Activated naive CD8-positive, alpha-beta T cell treated with anti-CD3 and anti-CD28 coated beads, Interleukin-2, amount 50 U/mL, for 24 hours (primary cell): ENCODE measurements around the gene ACAP3.

Experiments
- ATAC-seq: fragments of 150-1000 bp; cut with Tn5 transposase; one replicate; pipeline ENCODE4 v1.10.0; 2021
- DNase-seq: peaks from one replicate; pipeline ENCODE4 v3.0.0; 2021
- H3K27ac Mint-ChIP-seq: one replicate; pipeline ENCODE4 v1.8.0; 2021; ENCODE audit warnings: mild to moderate bottlenecking, mixed read lengths
- H3K27me3 Mint-ChIP-seq: one replicate; pipeline ENCODE4 v1.8.0; 2021; ENCODE audit warnings: mixed read lengths
- H3K36me3 Mint-ChIP-seq: one replicate; pipeline ENCODE4 v1.8.0; 2021; ENCODE audit warnings: low read depth, mixed read lengths
- H3K4me1 Mint-ChIP-seq: one replicate; pipeline ENCODE4 v1.8.0; 2021; ENCODE audit warnings: mixed read lengths
- H3K4me3 Mint-ChIP-seq: one replicate; pipeline ENCODE4 v1.8.0; 2021; ENCODE audit warnings: mild to moderate bottlenecking, moderate library complexity, mixed read lengths
- H3K9me3 Mint-ChIP-seq: one replicate; pipeline ENCODE4 v1.8.0; 2021; ENCODE audit warnings: mixed read lengths

Gene ACAP3

DNA sequence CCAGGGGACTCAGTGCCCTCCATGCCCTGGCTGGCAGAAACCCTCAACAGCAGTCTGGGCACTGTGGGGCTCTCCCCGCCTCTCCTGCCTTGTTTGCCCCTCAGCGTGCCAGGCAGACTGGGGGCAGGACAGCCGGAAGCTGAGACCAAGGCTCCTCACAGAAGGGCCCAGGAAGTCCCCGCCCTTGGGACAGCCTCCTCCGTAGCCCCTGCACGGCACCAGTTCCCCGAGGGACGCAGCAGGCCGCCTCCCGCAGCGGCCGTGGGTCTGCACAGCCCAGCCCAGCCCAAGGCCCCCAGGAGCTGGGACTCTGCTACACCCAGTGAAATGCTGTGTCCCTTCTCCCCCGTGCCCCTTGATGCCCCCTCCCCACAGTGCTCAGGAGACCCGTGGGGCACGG lies 20.5 kb upstream of the ACAP3 start:
- ATAC-seq: no peak
- Mint-ChIP-seq H3K27ac (no peak overlapping the region), H3K4me1 (peaks cover 14% of the 10 kb centered on the region), H3K36me3 (peaks cover 3% of the 10 kb centered on the region), H3K27me3 (no peaks in the 10 kb centered on the region), H3K4me3 (no peak overlapping the region), H3K9me3 (no peaks in the 10 kb centered on the region)
- DNase-seq: no peak

DNA sequence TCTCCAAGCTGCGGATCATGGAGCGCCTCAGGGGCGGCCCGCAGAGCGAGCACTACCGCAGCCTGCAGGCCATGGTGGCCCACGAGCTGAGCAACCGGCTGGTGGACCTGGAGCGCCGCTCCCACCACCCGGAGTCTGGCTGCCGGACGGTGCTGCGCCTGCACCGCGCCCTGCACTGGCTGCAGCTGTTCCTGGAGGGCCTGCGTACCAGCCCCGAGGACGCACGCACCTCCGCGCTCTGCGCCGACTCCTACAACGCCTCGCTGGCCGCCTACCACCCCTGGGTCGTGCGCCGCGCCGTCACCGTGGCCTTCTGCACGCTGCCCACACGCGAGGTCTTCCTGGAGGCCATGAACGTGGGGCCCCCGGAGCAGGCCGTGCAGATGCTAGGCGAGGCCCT lies 19.6 kb upstream of the ACAP3 start:
- no peak overlapping the region for H3K4me3 Mint-ChIP-seq
- no peaks in the 10 kb centered on the region for H3K27me3 Mint-ChIP-seq
- H3K27ac Mint-ChIP-seq: no peak overlapping the region
- H3K9me3 Mint-ChIP-seq: no peaks in the 10 kb centered on the region
- DNase-seq (no peak), ATAC-seq (no peak)
- peaks cover 3% of the 10 kb centered on the region for H3K36me3 Mint-ChIP-seq
- H3K4me1 Mint-ChIP-seq: peaks cover 20% of the 10 kb centered on the region

DNA sequence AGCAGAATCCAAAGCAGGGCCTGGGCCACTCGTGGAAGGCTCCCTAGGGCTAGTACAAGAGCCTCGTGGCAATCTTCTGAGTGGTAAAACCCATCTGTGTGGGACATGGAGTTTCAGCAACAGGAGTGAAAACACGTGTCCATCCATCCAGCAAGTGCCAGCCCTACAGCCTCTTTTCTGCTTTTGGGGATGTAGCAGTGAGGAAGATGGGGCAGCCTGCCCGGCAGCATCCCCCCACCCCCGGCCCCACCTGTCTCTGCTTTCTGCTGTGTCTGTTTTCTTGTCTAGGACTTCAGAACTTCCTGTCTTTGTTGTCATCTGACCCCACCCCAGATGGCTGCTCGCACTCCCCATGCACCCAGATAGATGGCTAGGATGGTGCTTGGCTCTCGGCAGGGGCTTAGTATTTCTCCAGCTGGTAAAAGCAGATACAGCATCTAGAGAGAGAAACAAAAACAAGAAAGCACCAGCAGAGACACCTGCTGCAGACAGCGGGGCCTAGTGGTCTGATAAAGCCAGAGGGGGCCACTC lies 18.4 kb upstream of the ACAP3 start:
- no peaks in the 10 kb centered on the region for H3K9me3 Mint-ChIP-seq
- peak overlapping the region; percentile 43 for H3K4me3 Mint-ChIP-seq
- H3K4me1 Mint-ChIP-seq: peaks cover 24% of the 10 kb centered on the region
- ATAC-seq (no peak), DNase-seq (no peak)
- H3K36me3 Mint-ChIP-seq: peaks cover 3% of the 10 kb centered on the region
- no peaks in the 10 kb centered on the region for H3K27me3 Mint-ChIP-seq
- no peak overlapping the region for H3K27ac Mint-ChIP-seq

DNA sequence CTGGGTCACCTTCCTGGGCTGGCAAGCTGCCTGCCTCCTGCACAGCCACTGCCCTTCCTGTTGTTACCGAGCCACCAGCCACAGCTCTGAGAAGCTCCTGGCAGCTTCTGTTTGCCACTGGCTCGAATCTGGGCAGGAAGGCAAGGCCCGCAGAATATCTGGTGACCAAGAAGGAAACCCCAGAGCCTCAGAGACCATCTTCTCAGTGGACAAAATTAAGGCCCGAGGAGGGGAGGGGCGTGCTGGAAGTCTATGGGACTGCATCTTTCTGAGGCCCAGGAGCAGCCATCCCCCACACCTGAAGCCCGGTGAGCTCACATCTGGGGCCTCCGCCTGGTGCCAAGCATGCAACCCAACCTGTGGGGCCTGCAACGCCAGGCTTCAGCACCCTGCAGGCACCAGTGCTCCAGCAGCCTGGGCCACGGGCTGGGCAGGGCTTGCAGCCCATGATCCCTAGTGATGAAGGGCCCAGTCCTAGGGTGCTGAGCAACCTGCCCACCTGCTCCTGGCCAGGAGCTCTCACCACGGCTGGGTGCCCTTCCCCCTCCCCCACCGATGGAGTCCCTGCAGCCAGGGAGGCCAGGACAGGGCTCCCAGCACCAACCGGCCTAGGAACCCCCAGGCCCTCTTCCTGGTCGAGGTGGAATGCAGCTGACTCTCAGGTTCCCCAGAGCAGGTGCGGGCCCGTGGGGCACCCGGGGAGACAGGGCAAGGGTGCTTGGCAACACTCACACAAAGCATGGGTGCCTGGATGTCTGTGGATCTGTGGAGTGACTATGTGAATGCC lies 17.8 kb upstream of the ACAP3 start:
- Mint-ChIP-seq H3K4me1 (peaks cover 24% of the 10 kb centered on the region), H3K36me3 (peaks cover 3% of the 10 kb centered on the region), H3K9me3 (no peaks in the 10 kb centered on the region), H3K4me3 (peak overlapping the region; percentile 82), H3K27me3 (no peaks in the 10 kb centered on the region), H3K27ac (peak overlapping the region; percentile 49)
- ATAC-seq: no peak
- no peak for DNase-seq

DNA sequence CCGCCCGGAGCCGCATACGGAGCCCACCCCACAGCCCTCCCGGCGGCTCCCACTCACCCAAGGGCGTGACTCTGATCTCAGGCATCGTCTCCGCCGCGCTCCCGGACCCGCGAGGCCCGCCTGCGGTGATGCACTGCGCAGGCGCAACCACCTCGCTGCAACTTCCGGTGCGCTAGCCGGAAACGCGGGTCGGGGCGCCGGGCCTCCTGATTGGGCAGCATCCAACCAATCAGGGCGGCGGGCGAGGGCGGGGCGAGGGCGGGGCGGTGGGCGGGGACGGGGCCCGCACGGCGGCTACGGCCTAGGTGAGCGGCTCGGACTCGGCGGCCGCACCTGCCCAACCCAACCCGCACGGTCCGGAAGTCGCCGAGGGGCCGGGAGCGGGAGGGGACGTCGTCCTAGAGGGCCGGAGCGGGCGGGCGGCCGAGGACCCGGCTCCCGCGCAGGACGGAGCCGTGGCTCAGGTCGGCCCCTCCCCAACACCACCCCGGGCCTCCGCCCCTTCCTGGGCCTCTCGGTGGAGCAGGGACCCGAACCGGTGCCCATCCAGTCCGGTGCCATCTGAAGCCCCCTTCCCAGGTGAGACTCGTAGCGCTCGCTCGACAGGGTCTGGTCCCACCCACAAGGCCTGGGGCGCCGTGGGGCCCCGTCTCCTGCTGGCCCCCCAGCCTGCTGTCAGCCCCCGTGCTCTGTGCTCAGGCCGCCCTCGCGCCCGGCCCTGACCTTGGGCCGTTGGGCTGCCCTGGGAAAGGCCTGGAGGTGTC lies 17.0 kb upstream of the ACAP3 start, which contains the start of the genes CPTP and INTS11:
TSS of gene CPTP (plus strand) at position 279 of the 764 bp plus-strand sequence. CDS start 2,109 bp downstream, outside the sequence.
TSS of gene INTS11 (minus strand) at position 137 of the 764 bp plus-strand sequence. CDS start at position 85, 52 bp downstream.
- peaks cover 3% of the 10 kb centered on the region for H3K36me3 Mint-ChIP-seq
- no peaks in the 10 kb centered on the region for H3K9me3 Mint-ChIP-seq
- no peaks in the 10 kb centered on the region for H3K27me3 Mint-ChIP-seq
- H3K4me1 Mint-ChIP-seq: peaks cover 24% of the 10 kb centered on the region
- ATAC-seq (peak; percentile 78), DNase-seq (peak; percentile 97)
- H3K4me3 Mint-ChIP-seq: peak within 1 kb of the TSS; percentile 92
- peak within 1 kb of the TSS; percentile 90 for H3K27ac Mint-ChIP-seq

DNA sequence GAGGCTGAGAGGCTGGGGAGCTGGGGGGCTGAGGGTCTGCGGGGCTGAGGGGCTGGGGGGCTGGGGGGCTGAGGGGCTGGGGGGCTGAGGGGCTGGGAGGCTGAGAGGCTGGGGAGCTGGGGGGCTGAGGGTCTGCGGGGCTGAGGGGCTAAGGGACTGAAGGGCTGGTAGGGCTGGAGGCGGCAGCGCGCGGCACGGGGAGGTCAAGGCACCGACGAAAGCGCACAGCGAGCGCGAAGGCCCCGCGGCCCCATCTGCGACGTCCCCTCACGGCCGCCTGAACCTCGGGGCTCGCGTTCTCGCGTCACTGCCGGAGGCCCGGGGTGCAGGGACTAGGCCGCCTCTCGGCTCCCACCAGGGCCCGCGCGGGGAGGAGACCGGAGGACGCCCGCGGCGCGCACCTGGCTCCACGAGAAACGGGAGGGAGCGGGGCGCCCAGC lies 16.4 kb upstream of the ACAP3 start:
- Mint-ChIP-seq H3K9me3 (no peaks in the 10 kb centered on the region), H3K4me3 (peak overlapping the region; percentile 82), H3K36me3 (peaks cover 7% of the 10 kb centered on the region), H3K4me1 (peaks cover 24% of the 10 kb centered on the region), H3K27me3 (no peaks in the 10 kb centered on the region), H3K27ac (peak overlapping the region; percentile 83)
- peak; percentile 7 for ATAC-seq
- DNase-seq: no peak

DNA sequence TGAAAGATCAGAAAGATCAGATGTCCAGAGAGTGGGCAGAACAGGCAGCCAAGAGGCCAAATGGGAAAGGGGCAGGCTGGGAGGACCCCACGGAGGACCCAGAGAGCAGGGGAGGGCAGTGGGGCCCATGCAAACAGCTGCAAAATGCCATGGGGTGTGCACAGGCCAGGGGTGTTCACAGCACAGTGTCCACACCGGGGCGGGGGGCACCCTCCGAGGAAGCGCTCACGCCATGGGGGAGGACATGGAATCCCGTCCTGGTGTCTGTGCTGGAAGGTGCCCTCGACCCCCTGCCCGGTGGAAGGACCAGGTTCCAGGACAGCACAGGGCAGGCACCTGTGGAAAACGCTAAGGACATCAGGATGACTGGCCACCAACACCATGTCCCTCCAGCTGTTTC lies 15.2 kb upstream of the ACAP3 start:
- peak overlapping the region; percentile 92 for H3K4me3 Mint-ChIP-seq
- peak overlapping the region; percentile 90 for H3K27ac Mint-ChIP-seq
- ATAC-seq: no peak
- H3K36me3 Mint-ChIP-seq: peaks cover 8% of the 10 kb centered on the region
- peaks cover 24% of the 10 kb centered on the region for H3K4me1 Mint-ChIP-seq
- no peaks in the 10 kb centered on the region for H3K27me3 Mint-ChIP-seq
- no peaks in the 10 kb centered on the region for H3K9me3 Mint-ChIP-seq
- DNase-seq: no peak

DNA sequence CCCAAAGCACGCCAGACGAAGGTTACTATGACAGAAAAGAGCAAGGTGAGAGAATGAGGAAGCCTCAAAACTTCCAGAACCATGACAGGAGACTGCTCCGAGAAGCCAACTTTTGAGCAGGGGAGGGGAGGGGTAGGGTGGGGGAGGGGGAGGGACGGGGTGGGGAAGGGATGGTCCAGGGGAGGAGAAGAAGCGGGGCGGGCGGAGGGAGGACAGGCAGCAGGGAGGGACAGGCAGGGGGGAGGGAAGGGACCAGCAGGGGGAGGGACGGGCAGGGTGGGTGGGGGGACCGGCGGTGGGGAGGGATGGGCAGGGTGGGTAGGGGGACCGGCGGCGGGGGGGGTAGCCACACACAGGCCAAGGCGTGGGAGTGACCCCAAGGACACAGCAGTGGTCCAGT lies 14.7 kb upstream of the ACAP3 start:
- DNase-seq (no peak), ATAC-seq (no peak)
- Mint-ChIP-seq H3K4me1 (peaks cover 24% of the 10 kb centered on the region), H3K27ac (peak overlapping the region; percentile 59), H3K4me3 (peak overlapping the region; percentile 69), H3K36me3 (peaks cover 10% of the 10 kb centered on the region), H3K27me3 (no peaks in the 10 kb centered on the region), H3K9me3 (no peaks in the 10 kb centered on the region)

DNA sequence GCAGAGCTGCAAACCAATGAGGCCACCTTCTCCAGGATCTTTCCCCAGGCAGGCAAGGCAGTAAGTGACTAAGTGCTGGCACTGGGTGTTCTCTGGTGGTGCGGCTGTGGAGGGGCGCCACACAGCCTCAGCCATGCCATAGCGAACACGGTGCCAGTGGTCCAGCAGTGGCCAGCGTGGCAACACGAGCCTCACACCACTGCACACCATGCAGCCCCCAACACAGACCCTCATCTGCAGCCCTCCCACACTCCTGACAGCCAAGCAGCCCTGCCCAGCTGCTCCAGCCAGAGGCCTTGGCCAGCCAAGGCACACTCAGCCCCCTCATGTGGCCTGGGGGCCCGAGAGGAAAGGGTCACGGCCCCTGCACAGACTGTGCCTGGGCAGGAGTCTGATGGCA lies 13.7 kb upstream of the ACAP3 start:
- ATAC-seq (no peak), DNase-seq (no peak)
- Mint-ChIP-seq H3K4me1 (peaks cover 24% of the 10 kb centered on the region), H3K4me3 (no peak overlapping the region), H3K27ac (no peak overlapping the region), H3K9me3 (no peaks in the 10 kb centered on the region), H3K27me3 (no peaks in the 10 kb centered on the region), H3K36me3 (peaks cover 12% of the 10 kb centered on the region)

DNA sequence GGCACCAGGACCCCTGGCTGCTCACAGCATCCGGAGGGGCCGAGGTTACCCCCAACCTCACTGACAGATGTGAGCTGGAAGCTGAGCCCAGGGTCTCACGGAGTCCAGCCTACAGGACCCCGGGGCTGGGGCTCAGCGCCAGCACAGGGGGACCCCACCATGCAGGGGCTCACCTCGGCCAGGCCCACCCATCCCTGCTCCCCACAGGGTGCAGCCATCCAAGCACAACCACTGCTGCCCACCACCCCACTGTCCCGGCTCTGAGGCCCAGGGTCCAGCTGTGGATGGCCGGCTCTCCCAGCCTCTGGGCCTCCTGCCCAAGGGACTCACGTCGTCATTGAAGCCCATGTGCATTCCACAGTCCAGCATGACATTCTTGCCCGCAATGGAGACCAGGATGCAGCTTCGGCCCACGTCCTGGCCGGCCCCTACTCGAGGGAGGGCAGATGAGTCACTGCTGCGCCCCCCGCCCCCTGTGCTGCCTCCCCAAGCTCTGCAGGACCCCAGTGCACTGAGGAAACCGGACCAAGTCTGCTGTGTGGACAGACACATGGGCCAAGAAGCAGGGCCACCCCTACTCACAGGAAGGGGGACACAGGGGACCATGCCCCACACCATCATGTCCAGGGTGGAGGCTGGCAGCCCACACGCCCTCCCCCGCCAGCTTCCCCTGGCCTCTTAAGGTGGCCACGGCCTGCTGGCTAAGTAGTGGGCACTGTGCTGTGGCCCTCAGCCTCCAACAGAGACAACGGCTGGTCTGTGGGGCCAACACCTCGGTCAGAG lies 13.1 kb upstream of the ACAP3 start:
- ATAC-seq: no peak
- Mint-ChIP-seq H3K4me1 (peaks cover 20% of the 10 kb centered on the region), H3K36me3 (peaks cover 17% of the 10 kb centered on the region), H3K27ac (no peak overlapping the region), H3K27me3 (no peaks in the 10 kb centered on the region), H3K9me3 (no peaks in the 10 kb centered on the region), H3K4me3 (no peak overlapping the region)
- no peak for DNase-seq

DNA sequence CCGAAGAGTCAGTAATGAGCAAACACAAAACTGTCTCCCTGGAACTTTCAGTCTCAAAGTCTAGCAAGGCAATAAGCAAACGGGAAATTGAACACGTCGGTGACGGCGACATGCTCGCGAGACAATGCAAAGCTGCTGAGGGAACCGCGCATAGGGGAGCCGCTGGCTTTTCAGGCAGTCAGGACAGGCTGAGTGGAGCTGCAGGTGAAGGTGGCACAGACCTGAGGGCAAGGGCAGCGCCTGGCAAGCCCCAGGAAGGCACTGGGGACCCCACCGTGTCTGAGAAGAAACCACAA lies 11.9 kb upstream of the ACAP3 start:
- Mint-ChIP-seq H3K4me3 (no peak overlapping the region), H3K36me3 (peaks cover 20% of the 10 kb centered on the region), H3K27ac (no peak overlapping the region), H3K4me1 (peaks cover 16% of the 10 kb centered on the region), H3K9me3 (no peaks in the 10 kb centered on the region), H3K27me3 (no peaks in the 10 kb centered on the region)
- DNase-seq (no peak), ATAC-seq (no peak)

DNA sequence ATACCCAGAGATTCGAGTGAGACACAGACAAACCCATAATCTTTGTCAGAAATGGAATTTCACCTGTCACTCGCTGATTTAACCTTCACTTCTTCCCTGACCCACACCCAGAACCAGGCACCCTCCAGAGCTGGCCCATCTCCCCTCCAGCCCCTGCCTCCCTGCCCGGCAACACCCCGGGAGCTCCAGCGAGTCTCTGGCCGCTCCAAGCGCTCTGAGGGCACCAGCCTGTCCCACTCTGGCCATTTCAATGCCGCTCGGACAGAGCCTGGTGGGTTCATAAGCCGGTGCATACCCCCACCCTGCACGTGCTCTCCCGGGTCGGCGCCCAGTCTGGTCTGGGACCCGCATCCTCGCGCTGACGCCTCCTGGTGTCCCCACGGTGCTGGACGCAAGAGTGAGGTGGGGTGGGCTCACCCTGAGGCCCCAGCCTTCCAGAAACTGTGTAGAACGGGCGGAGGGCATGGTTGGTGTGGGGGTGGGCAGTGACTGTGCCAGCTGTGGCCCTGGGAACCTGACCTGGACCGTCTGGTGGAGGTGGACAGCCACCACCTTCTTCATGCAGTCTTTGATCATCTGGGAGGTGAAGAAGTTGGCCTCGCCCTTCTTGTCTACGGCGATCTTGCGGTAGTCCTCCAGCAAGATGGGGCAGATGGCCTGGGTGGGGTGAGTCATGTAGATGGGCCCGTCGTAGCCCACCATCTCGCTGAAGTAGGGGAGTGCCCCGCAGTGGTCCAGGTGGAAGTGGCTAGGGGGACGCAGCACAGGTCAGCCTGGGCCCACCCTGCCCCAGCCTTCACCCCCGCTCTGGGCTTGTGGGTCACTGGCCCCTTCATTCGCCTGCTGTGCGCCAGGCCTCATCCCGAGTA lies 11.3 kb upstream of the ACAP3 start:
- ATAC-seq: no peak
- Mint-ChIP-seq H3K9me3 (no peaks in the 10 kb centered on the region), H3K4me1 (peaks cover 14% of the 10 kb centered on the region), H3K27me3 (no peaks in the 10 kb centered on the region), H3K36me3 (peaks cover 20% of the 10 kb centered on the region), H3K27ac (no peak overlapping the region), H3K4me3 (no peak overlapping the region)
- no peak for DNase-seq

DNA sequence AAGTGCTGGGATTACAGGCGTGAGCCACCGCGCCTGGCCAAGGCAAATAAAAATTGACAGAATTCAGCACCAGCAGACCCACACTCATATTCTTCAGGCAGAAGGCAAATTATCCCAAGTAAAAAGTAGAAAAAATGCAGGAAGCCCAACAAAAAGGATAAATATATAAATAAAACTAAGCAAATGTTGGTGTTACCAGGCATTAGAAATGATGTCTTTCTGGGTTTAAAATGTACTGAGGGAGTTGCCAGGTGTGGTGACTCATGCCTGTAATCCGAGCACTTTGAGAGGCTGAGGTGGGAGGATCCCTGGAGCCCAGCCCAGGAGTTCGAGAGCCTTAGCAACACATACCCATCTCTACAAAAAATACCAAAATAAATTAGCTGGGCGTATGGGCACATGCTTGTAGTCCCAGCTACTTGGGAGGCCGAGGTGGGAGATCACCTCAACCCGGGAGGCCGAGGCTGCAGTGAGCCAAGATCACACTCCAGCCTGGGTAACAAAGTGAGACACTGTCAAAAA lies 10.5 kb upstream of the ACAP3 start:
- no peak overlapping the region for H3K27ac Mint-ChIP-seq
- no peaks in the 10 kb centered on the region for H3K27me3 Mint-ChIP-seq
- H3K4me1 Mint-ChIP-seq: peaks cover 10% of the 10 kb centered on the region
- ATAC-seq: no peak
- peaks cover 20% of the 10 kb centered on the region for H3K36me3 Mint-ChIP-seq
- no peak overlapping the region for H3K4me3 Mint-ChIP-seq
- H3K9me3 Mint-ChIP-seq: no peaks in the 10 kb centered on the region
- DNase-seq: no peak
